B cell (primary cell): ENCODE measurements around the gene ACSM2B. TPM values are rescaled to one million over a fixed set of nuclear protein-coding genes. Genes with fewer than 3 reads are reported as not detected.
"Not testable (repeated sequence)": the region's sequence is repeated elsewhere in the genome, so short reads cannot be mapped to it uniquely, and the experiment has no call there.

Experiments used
- ATAC-seq: fragments of 200-7000 bp; cut with Tn5 transposase; one replicate; pipeline ENCODE4 v1.10.0; 2021; ENCODE audit warnings: low read depth, mild to moderate bottlenecking, moderate number of reproducible peaks, moderate library complexity
- CTCF ChIA-PET: fragments of 350-600 bp; sonication (Branson Sonifier 250); formaldehyde crosslinking; loops from one replicate; lab custom pipeline; 2021; ENCODE audit warnings: antibody characterized with exemption, inconsistent platforms; lab: Charles Lee
- POLR2A ChIA-PET: fragments of 350-600 bp; sonication (Branson Sonifier 250); formaldehyde crosslinking; loops from one replicate; lab custom pipeline; 2021; ENCODE audit warnings: antibody characterized with exemption; lab: Charles Lee
- DNase-seq: peaks from one replicate; pipeline ENCODE4 v3.0.0; 2013
- H2AFZ ChIP-seq: 2 replicates; pipeline ENCODE4 v1.6.1; 2012; ENCODE audit warnings: mild to moderate bottlenecking, low read depth, low read length; ENCODE audit not compliant: insufficient read depth, poor library complexity, severe bottlenecking
- H3K27ac ChIP-seq, 2 donors: 1 replicate in 1 of 2; 2 replicates in 1 of 2; pipeline ENCODE4 v1.5.1; 2012 to 2013; ENCODE audit warnings: low read length in 2 of 2, mild to moderate bottlenecking in 2 of 2, moderate library complexity in 1 of 2
- H3K27me3 ChIP-seq, 4 experiments: fragments of 200-600 bp in 1 of 4; sonication (generic) in 1 of 4; replicated peaks in 1 of 4; 1 replicate in 2 of 4; 2 replicates in 2 of 4; pipeline versions ENCODE4 v1.6.1 to v1.7.0; 2013 to 2016; ENCODE audit warnings: low read length in 3 of 4, mild to moderate bottlenecking in 2 of 4, mixed read lengths in 1 of 4, moderate library complexity in 1 of 4; ENCODE audit not compliant: insufficient read depth in 4 of 4, control insufficient read depth in 3 of 4; ENCODE audit errors: control extremely low read depth in 1 of 4
- H3K36me3 ChIP-seq, 2 experiments: replicated peaks in 1 of 2; 1 replicate in 1 of 2; 2 replicates in 1 of 2; pipeline versions ENCODE4 v1.6.1 to v1.7.1; 2013; ENCODE audit warnings: low read length in 1 of 2; ENCODE audit not compliant: insufficient read depth in 2 of 2, control insufficient read depth in 1 of 2; ENCODE audit errors: control extremely low read depth in 1 of 2, extremely low read depth in 1 of 2
- H3K4me1 ChIP-seq, 2 donors: fragments of 200-600 bp in 1 of 2; sonication (generic) in 1 of 2; 1 replicate in 1 of 2; 2 replicates in 1 of 2; pipeline versions ENCODE4 v1.5.1 to v1.6.1; 2013 to 2017; ENCODE audit warnings: low read length in 2 of 2; ENCODE audit not compliant: control insufficient read depth in 2 of 2, insufficient read depth in 2 of 2
- H3K4me2 ChIP-seq: replicated peaks from 2 replicates; pipeline ENCODE3; 2012; ENCODE audit warnings: mild to moderate bottlenecking, low read depth, low read length; ENCODE audit not compliant: poor library complexity, severe bottlenecking
- H3K4me3 ChIP-seq, 5 experiments: fragments of 200-600 bp in 1 of 5; sonication (generic) in 1 of 5; 1 replicate in 3 of 5; 2 replicates in 2 of 5; pipeline versions ENCODE4 v1.5.1 to v1.7.0; 2011 to 2016; ENCODE audit warnings: low read length in 4 of 5, mild to moderate bottlenecking in 4 of 5, low read depth in 2 of 5, control low read depth in 1 of 5, moderate library complexity in 1 of 5; ENCODE audit not compliant: insufficient read depth in 1 of 5; ENCODE audit errors: control extremely low read depth in 1 of 5, extremely low read depth in 1 of 5
- H3K79me2 ChIP-seq: fragments of 200-600 bp; sonication (generic); one replicate; pipeline ENCODE4 v1.6.0; 2016; ENCODE audit warnings: low read length; ENCODE audit not compliant: control insufficient read depth, insufficient read depth
- H3K9ac ChIP-seq: fragments of 200-600 bp; sonication (generic); 2 replicates; pipeline ENCODE4 v1.6.1; 2017; ENCODE audit warnings: mild to moderate bottlenecking, low read length, moderate library complexity
- H3K9me3 ChIP-seq, 3 donors: one replicate each; pipeline versions ENCODE4 v1.6.1 to v1.7.1; 2013; ENCODE audit warnings: low read length in 2 of 3; ENCODE audit not compliant: control insufficient read depth in 2 of 3, insufficient read depth in 1 of 3; ENCODE audit errors: control extremely low read depth in 1 of 3
- H4K20me1 ChIP-seq: 2 replicates; pipeline ENCODE4 v1.6.0; 2012; ENCODE audit warnings: mild to moderate bottlenecking, low read length; ENCODE audit not compliant: insufficient read depth, control insufficient read depth, poor library complexity, severe bottlenecking
- H3K27ac Mint-ChIP-seq: one replicate; pipeline ENCODE4 v1.8.0; 2021; ENCODE audit warnings: mixed read lengths
- H3K27me3 Mint-ChIP-seq: one replicate; pipeline ENCODE4 v1.8.0; 2021; ENCODE audit warnings: mixed read lengths
- H3K4me1 Mint-ChIP-seq: one replicate; pipeline ENCODE4 v1.8.0; 2021; ENCODE audit warnings: mixed read lengths
- H3K4me3 Mint-ChIP-seq: one replicate; pipeline ENCODE4 v1.8.0; 2021; ENCODE audit warnings: mixed read lengths
- H3K9me3 Mint-ChIP-seq: one replicate; pipeline ENCODE4 v1.8.0; 2022; ENCODE audit warnings: mixed read lengths; ENCODE audit not compliant: insufficient read depth
- WGBS: methylation state at CpG from one replicate; pipeline ENCODE4 v1.1.5; 2013; ENCODE audit warnings: missing lambda C conversion rate; ENCODE audit not compliant: insufficient coverage; 5-methylcytosine and 5-hydroxymethylcytosine counted together
- intact Hi-C: fragments of 100-400 bp; cut with micrococcal nuclease; formaldehyde crosslinking; loops from one replicate; pipeline ENCODE4 v1.10.0; 2022
- polyA plus RNA-seq: library from polyadenylated mRNA; depleted of rRNA; stranded (reverse); fragments of >200 nt; gene quantifications from 2 replicates; pipeline ENCODE4 v1.2.3, GENCODE V29; 2012
- total RNA-seq, 2 donors: library from RNA; stranded (reverse); fragments of 120-200 nt in 1 of 2; gene quantifications; 1 replicate in 1 of 2; 2 replicates in 1 of 2; pipeline versions ENCODE4 v1.2.3 to v1.2.4, GENCODE V29; 2013 to 2022

The ACSM2B gene
- total and polyA plus RNA-seq, 2 donors (not counting 1 experiment from before 2014, with no cell fraction given): not detected

GRCh38 chr16:20592780-20593179, 16.6 kb upstream of the ACSM2B start:
- H3K4me1 ChIP-seq, H3K9ac ChIP-seq, H3K36me3 ChIP-seq, H3K9me3 ChIP-seq, H4K20me1 ChIP-seq, H2AFZ ChIP-seq, H3K4me2 ChIP-seq, POLR2A ChIA-PET, H3K9me3 Mint-ChIP-seq, H3K27ac Mint-ChIP-seq, H3K4me3 ChIP-seq, CTCF ChIA-PET, DNase-seq, H3K4me1 Mint-ChIP-seq, H3K4me3 Mint-ChIP-seq, H3K79me2 ChIP-seq, intact Hi-C loops, ATAC-seq, H3K27ac ChIP-seq, H3K27me3 ChIP-seq: not testable (repeated sequence)
- H3K27me3 Mint-ChIP-seq: peaks cover 10% of the 10 kb centered on the region
- 75% methylated on average over 1 of the region's 1 CpG for WGBS

- intact Hi-C loops, ATAC-seq: not testable (repeated sequence)
These were observed 13.3 kb upstream of the ACSM2B start for GRCh38 chr16:20589486-20589885.

GRCh38 chr16:20587645-20588074, 11.5 kb upstream of the ACSM2B start:
- CTCF ChIA-PET, H3K9me3 ChIP-seq, H3K27ac Mint-ChIP-seq, POLR2A ChIA-PET, H2AFZ ChIP-seq, intact Hi-C loops, ATAC-seq, H3K27me3 ChIP-seq, H3K9ac ChIP-seq, H3K4me1 ChIP-seq, H4K20me1 ChIP-seq, H3K27me3 Mint-ChIP-seq, H3K4me3 ChIP-seq, H3K4me1 Mint-ChIP-seq, DNase-seq, H3K9me3 Mint-ChIP-seq, H3K27ac ChIP-seq, H3K36me3 ChIP-seq, H3K79me2 ChIP-seq, H3K4me3 Mint-ChIP-seq, H3K4me2 ChIP-seq: not testable (repeated sequence)
- WGBS: no CpG with 5 or more reads among the region's 2 CpGs

More at GRCh38 chr16:20589486-20589885, 13.3 kb upstream of the ACSM2B start:
- H3K9ac ChIP-seq, CTCF ChIA-PET, POLR2A ChIA-PET, H3K9me3 ChIP-seq, H3K27me3 Mint-ChIP-seq, H3K4me3 Mint-ChIP-seq, H3K36me3 ChIP-seq, H3K27me3 ChIP-seq, H3K9me3 Mint-ChIP-seq, H3K79me2 ChIP-seq, H3K4me2 ChIP-seq, H4K20me1 ChIP-seq, H3K4me3 ChIP-seq, H3K27ac ChIP-seq, H3K27ac Mint-ChIP-seq, H2AFZ ChIP-seq, H3K4me1 Mint-ChIP-seq, DNase-seq, H3K4me1 ChIP-seq: not testable (repeated sequence)
- WGBS: 92% methylated on average over 2 of the region's 6 CpGs

GRCh38 chr16:20586716-20587115, 10.5 kb upstream of the ACSM2B start:
- H4K20me1 ChIP-seq, H3K27ac ChIP-seq, H3K4me3 Mint-ChIP-seq, intact Hi-C loops, H3K79me2 ChIP-seq, H3K9me3 ChIP-seq, H3K9ac ChIP-seq, H3K27me3 ChIP-seq, H3K4me3 ChIP-seq, H3K4me1 Mint-ChIP-seq, H3K9me3 Mint-ChIP-seq, H3K27me3 Mint-ChIP-seq, H3K4me2 ChIP-seq, H3K4me1 ChIP-seq, POLR2A ChIA-PET, DNase-seq, CTCF ChIA-PET, H3K36me3 ChIP-seq, H2AFZ ChIP-seq, H3K27ac Mint-ChIP-seq, ATAC-seq: not testable (repeated sequence)
- no CpG with 5 or more reads among the region's 1 CpG for WGBS
